ENCODE data around the gene EPHA10. TPM values are rescaled to one million over a fixed set of nuclear protein-coding genes. Genes with fewer than 3 reads are reported as not detected.
A peak's percentile ranks its signal among the peaks of the same experiment; 100 is the strongest.

EPHA10 gene
- total RNA-seq, 4 donors from 2014 or later = 0.17 to 0.83 (median 0.39) TPM

DNA sequence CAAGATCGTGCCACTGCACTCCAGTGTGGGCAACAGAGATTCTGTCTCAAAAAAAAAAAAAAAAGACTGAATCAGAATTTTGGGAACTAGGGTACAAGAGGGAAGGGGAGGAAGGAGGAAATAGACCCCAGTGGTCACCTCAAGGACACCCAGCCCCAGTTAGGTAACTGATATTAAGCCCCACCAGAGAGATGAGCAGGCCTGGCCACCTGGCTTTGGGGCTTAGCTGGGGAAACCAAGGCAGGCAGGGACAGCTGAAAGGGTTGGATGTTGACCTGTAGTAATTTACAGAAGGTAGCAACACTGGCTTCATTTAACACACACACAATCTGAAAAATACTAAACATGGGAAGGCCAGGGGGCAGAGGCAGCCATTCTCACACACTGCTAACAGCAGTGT is 37.5 kb upstream of the EPHA10 start:
- H3K4me3 ChIP-seq = no peak overlapping the region
- DNase-seq (ENCODE audit: extremely low spot score) = no peak
- no peak overlapping the region for H3K27ac ChIP-seq (replicated peaks in 1 of 4)
- peaks cover 39 to 82% (median 69%) of the 10 kb centered on the region in 4 donors for H3K36me3 ChIP-seq
- H3K9me3 ChIP-seq = no peaks in the 10 kb centered on the region
- peaks cover 9 to 27% (median 19%) of the 10 kb centered on the region in 4 donors for H3K4me1 ChIP-seq
- 93% methylated on average over 1 of the region's 1 CpG for WGBS
- intact Hi-C loops (cut with DNase I) = loop anchor here (10.0 kb wide), 2 partner anchors 118 to 208 kb away; partner anchors contain the start of gene GNL2
- no peaks in the 10 kb centered on the region for H3K27me3 ChIP-seq
- TF ChIP-seq POLR2A (IDR thresholded peaks at IDR 0.05; ENCODE audit: low read depth) (no peak), POLR2AphosphoS5 (IDR thresholded peaks at IDR 0.05) (no peak), EP300 (IDR thresholded peaks at IDR 0.05) (no peak)
- TF ChIP-seq, protein P1, sequence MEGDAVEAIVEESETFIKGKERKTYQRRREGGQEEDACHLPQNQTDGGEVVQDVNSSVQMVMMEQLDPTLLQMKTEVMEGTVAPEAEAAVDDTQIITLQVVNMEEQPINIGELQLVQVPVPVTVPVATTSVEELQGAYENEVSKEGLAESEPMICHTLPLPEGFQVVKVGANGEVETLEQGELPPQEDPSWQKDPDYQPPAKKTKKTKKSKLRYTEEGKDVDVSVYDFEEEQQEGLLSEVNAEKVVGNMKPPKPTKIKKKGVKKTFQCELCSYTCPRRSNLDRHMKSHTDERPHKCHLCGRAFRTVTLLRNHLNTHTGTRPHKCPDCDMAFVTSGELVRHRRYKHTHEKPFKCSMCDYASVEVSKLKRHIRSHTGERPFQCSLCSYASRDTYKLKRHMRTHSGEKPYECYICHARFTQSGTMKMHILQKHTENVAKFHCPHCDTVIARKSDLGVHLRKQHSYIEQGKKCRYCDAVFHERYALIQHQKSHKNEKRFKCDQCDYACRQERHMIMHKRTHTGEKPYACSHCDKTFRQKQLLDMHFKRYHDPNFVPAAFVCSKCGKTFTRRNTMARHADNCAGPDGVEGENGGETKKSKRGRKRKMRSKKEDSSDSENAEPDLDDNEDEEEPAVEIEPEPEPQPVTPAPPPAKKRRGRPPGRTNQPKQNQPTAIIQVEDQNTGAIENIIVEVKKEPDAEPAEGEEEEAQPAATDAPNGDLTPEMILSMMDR (IDR thresholded peaks at IDR 0.05) = no peak

DNA sequence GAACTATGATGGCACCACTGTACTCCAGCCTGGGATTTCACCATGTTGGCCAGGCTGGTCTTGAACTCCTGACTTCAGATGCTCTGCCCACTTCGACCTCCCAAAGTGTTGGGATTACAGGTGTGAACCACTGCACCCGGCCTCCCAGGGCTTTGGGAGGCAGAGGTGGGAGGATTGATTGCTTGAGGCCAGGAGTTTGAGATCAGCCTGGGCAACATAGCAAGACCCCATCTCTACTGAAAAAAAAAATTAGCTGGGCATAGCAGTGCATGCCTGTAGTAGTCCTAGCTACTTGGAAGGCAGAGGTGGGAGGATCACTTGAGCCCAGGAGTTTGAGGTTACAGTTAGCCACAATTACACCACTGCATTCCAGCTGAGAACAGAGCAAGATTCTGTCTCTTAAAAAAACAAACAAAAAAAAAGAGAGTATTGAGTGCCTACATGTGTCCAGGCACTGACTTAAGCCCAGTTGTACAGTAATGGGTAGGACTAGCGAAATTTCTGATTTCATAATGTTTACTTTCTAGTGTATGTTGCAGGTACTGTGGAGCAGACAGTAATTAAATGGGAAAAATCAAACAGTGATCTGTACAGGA is 32.9 kb upstream of the EPHA10 start:
- Histone ChIP-seq H3K36me3 (peaks cover 9 to 43% (median 29%) of the 10 kb centered on the region in 4 donors), H3K4me1 (peaks cover 12 to 28% (median 24%) of the 10 kb centered on the region in 4 donors), H3K27me3 (peaks cover 0 to 4% (median 0%) of the 10 kb centered on the region in 4 donors), H3K27ac (replicated peaks in 1 of 4) (no peak overlapping the region), H3K9me3 (no peaks in the 10 kb centered on the region), H3K4me3 (no peak overlapping the region)
- intact Hi-C loops (cut with DNase I) = no loop called here
- no peak for DNase-seq (ENCODE audit: extremely low spot score)
- TF ChIP-seq POLR2AphosphoS5 (IDR thresholded peaks at IDR 0.05) = no peak
- TF ChIP-seq, protein P1 (IDR thresholded peaks at IDR 0.05) = no peak
- TF ChIP-seq EP300 (IDR thresholded peaks at IDR 0.05) = no peak
- no peak for TF ChIP-seq POLR2A (IDR thresholded peaks at IDR 0.05; ENCODE audit: low read depth)
- WGBS = 98% methylated on average over 2 of the region's 3 CpGs

DNA sequence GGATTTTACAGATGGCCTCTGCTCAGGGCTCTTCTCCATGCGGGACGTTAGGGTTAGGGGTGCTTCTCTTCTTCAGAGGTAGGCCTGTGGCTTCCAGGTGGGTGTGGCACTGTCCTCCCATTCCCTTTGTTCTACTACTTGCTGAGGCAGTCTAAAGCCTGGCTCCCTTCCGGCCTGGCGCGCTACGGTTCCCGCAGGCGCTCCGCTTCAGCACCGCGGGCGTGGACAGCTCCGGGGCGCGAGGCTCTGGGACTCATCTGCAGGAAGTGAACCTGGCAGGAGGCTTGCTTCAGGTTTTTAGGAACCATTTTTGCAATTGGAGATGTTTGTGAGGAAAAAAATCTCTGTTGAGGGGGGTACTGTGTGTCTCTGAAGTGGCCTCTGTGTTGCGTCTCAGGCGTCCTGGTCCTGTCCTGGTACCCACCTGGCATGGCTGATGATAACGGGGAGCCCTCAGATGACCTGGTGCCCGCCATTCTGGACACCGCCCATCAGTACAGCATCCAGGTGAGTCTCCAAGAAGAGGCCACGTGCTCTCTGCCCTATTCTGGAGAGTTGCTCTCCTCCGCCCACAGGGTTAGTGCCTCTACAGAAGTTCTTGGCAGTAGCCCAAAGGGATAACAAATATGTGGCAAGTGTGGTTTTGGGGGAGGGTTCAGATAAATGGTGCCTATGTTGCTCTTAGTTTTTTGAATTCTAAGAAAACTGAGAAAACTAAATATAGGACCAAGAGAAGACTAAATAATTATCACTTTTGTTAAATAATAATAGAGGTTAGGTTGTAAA is 30.6 kb upstream of the EPHA10 start:
- intact Hi-C loops (cut with DNase I) = no loop called here
- H3K27me3 ChIP-seq = peaks cover 0 to 4% (median 0%) of the 10 kb centered on the region in 4 donors
- WGBS = 25% methylated on average over 20 of the region's 22 CpGs
- DNase-seq (ENCODE audit: extremely low spot score) = no peak
- H3K36me3 ChIP-seq = peaks cover 0 to 19% (median 14%) of the 10 kb centered on the region in 4 donors
- peaks cover 12 to 28% (median 24%) of the 10 kb centered on the region in 4 donors for H3K4me1 ChIP-seq
- H3K27ac ChIP-seq (replicated peaks in 1 of 4) = no peak overlapping the region
- H3K4me3 ChIP-seq = peak overlapping the region in 1 of 4 donors; percentile 63
- TF ChIP-seq, protein P1 (IDR thresholded peaks at IDR 0.05) = no peak
- TF ChIP-seq POLR2AphosphoS5 (IDR thresholded peaks at IDR 0.05) = peak in 1 of 2 donors; percentile 40
- TF ChIP-seq EP300 (IDR thresholded peaks at IDR 0.05) = no peak
- no peaks in the 10 kb centered on the region for H3K9me3 ChIP-seq

DNA sequence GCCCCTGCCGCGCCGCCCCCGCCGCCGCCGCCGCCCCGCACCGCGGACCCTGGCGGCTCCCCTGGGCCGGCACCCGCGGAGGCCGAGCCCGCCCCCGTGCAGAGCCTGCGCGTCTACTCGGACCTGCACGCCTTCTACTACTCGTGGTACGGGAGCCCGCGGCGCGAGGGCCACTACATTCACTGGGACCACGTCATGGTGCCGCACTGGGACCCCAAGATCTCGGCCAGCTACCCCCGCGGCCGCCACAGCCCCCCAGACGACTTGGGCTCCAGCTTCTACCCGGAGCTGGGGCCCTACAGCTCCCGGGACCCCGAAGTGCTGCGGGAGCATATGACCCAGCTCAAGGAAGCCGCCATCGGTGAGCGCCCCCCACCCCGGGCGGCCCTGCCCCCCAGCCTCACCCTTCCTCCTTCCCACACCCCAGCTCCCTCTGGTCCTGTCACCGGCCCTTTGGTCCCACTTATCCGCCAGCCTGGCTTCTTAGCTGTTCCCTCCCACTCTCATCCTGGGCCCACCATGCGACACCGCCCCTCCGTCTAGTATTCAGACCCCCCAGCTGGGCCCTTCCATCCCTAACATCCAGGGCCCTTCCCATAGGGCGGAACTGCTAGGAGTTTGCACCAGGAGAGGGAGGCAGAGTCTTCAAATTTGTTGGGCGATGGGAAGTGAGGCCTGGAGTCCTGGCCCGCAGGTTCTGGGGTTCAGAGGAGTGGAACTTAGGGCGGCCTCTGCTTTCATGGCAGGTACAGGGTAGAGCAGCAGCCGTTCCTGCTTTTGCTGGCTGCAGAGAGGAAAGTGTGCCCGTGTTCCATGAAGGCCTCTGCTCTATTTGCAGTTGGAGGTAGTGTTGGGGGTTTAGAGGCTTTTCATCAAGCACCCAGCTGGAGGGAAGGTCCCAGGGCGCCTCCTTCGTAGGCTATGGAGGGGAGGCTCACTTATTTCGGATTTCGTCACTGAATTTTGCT is 29.7 kb upstream of the EPHA10 start:
- intact Hi-C loops (cut with DNase I) = no loop called here
- peak overlapping the region; percentile 63 to 77 (median 63) for H3K4me3 ChIP-seq
- H3K9me3 ChIP-seq = no peaks in the 10 kb centered on the region
- WGBS = 49% methylated on average over 9 of the region's 59 CpGs
- no peak for DNase-seq (ENCODE audit: extremely low spot score)
- TF ChIP-seq POLR2A (IDR thresholded peaks at IDR 0.05; ENCODE audit: low read depth) = no peak
- no peak for TF ChIP-seq EP300 (IDR thresholded peaks at IDR 0.05)
- TF ChIP-seq POLR2AphosphoS5 (IDR thresholded peaks at IDR 0.05) = no peak
- TF ChIP-seq, protein P1 (IDR thresholded peaks at IDR 0.05) = no peak
- peaks cover 12 to 28% (median 24%) of the 10 kb centered on the region in 4 donors for H3K4me1 ChIP-seq
- no peak overlapping the region for H3K27ac ChIP-seq (replicated peaks in 1 of 4)
- peaks cover 0 to 11% (median 6%) of the 10 kb centered on the region in 4 donors for H3K36me3 ChIP-seq
- peaks cover 0 to 4% (median 0%) of the 10 kb centered on the region in 4 donors for H3K27me3 ChIP-seq
